Right hindlimb (tissue), 1 donor: Measurements from ENCODE around the gene GPR55.

ENCODE experiments used
- DNase-seq: peaks from one replicate; pipeline ENCODE4 v3.0.0-alpha.2; 2018

GPR55 gene

DNA sequence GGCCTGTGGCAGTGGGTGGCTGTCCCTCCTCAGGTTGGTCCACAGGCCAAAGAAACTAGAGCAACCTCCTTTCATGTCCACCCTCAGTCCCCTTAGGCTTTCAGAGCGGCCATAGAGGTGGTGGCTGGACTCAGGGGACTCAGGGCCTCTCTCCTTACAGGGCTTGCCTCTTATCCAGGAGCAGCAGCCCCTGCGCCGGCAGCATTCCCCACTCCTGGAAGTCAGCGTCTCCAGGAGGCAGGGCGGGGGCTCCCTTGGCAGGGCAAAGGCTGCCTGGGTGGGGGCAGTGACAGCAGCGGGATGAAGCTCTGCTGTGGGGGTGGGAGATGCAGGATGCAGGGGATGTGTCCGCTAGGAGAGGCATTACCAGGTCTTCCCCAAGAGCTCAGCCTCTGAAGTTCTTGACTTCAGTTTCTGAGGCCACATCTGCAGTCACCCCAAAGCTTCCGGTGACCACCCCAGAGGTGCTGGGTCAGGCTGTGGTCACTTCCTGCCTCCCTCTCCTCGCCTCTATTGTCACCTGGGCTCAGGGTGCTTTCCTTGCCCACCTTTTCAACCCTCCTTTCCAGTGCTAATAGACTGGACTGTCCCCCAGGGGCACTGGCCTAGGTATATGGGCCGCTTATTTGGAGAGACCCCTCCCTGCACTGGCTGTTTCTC, 8.6 kb upstream of the GPR55 start:
- DNase-seq = no peak

DNA sequence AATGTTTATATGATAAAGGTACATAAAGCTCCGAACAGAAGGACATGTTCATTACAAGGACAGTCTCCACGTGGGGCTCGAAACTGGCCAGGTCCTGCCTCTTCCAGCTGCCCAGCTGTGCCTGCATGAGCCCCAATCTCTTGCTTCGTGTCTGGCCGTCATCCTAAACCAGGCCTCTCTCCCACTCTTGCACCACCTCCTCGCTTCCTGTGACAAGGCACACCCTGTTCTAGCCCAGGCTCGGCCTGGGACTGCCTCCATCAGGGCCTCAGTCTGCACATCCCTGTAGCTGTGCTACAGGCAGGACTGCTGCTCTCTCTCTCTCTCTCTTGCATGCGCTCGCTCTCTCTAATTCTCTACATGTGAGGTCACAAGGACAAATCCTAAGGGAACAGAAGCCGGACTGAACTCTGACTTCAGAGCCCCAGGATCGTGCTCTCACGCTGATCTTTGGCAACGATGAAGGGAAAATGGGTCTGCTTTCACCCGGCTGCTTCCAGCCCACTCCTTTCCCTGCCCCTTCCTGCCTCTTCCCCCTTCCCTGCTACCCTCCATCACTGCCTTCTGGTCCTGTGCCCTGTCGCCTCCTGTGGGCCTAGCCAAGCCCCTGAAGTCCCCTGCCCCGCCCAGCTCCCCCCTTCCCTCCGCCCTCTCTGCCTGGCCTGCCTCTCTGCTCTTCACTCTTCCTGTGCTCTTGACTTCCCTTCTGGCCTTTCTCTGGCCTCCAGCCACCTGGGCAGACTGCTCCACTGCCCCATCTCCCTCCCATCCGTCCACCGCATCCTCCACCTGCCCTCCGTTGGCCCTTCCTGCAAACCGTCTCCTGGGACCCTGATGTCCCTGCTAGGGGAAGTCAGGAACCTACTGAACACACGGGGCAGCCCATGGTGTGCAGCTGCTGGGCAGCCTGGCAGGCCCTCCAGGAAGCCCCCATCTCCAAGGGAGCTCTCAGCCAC, 7.8 kb upstream of the GPR55 start:
- peak; percentile 70 for DNase-seq

DNA sequence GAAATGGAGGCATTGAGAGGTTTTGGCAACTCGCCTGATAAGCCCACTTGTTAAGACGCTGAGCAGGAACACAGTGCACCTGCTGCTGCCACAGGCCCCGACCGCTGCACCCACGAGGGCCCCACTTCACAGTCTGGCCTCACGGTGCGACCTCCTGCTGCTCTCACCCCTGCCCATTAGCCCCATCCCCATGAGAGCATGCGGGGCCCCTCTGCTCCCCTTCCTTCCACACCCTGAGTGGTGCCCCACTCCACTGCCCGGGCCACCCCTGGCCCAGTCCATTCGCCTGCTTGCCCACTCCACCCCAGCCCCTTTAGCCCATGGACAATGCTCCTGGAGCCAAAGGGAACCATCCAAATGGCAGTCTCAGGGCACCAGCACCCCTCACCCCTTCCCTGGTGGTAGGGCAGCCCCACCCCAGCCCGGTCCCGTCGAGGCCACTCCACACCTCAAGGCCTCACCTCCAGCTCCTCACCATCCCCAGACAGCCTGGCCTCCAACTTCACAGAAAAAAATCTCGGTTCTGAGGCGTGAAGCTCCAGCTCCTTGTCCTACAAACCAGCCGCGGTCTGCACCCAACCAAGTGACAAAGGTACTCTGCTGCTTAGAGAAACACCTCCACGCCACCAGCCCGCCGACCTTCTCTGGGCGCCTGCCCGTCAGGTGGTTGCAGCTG, 6.7 kb upstream of the GPR55 start:
- DNase-seq = no peak

DNA sequence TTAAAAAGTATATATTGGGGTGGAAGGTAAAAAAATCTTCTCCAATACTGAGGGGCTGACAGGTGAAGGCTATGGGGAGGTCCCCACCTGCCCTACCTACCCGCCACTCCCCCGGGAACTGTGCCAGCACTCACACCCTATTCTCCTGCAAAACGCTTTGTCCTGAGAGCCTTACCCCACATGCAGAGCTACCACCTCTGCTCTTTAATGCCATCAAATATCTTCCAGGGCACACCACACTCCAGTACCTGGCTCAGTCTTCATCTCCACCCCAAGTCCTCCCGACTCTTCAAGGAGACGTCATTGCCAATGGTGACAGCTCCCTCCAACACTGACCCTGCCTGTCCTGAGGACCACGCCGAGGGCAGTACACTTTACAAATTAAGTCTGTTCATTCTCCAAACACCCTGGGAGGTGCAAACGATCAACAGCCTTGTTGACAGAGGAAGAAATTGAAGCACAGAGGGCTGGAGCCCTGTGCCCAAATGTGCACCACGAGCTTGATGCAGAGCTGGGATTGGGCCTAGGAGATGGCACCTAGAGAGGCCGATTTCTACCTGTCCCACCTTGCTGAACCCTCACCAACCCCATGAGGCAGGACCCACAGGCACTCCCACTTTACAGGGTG, 6.0 kb upstream of the GPR55 start:
- no peak for DNase-seq

DNA sequence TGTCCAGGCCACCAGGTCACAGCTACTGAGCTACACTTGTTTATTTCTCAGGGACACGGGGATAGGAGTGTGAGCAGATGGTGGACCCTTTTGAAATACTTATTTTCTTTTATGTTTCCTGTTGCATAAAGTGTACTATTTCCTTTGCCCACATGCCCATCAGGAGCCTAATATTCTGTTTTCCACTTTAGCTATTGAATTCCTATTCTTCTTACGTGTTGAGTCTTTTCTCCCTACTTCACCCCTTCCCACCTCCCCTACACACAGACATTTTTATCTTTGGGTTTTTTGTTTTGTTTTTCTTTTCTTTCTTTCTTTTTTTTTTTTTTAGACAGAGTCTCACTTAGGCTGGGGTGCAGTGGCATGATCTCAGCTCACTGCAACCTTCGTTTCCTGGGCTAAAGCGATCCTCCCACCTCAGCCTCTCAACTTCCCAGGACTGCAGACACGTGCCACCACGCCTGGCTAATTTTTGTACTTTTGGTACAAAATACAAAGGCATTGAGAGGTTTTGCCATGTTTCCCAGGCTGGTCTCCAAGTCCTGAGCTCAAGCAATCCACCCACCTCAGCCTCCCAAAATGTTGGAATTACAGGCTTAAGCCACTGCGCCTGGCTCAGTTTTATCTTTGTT, 5.2 kb upstream of the GPR55 start:
- no peak for DNase-seq

DNA sequence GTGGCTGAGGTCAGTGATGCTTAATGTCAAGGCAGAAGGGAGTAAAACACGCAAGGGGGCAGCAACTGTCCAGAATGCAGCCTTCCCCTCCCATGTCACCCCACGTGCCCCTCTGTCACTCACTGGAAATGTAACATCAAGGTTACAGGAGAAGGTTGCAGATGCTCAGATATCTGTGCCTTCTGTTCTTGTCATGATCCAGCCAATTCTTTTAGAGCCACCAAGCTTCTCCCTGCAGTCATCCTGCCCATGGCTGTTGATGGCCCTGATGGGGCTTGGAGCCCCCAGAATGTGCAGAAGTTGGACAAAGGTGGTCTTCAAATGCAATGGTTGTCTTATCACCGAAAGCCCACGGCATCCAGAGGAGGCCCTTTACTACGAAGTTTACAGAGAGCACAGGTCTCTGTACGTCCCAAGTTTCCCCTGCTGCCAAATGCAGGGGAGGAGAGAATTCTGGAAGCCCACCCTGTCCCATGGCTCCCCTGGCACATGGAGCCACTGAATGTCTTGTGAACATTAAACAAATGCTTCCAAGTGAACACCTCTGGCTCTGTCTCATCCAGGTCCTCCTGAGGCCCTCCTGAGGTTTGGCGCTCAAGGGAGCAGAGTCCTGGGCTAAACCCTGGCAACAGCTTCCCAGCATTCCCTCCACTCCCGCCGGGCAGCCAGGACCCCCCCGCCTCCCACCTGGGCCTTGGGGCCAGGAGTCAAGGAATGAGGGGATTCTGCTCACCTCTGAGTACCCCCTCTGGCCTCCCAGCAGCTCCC, 4.5 kb upstream of the GPR55 start:
- DNase-seq = peak; percentile 1

DNA sequence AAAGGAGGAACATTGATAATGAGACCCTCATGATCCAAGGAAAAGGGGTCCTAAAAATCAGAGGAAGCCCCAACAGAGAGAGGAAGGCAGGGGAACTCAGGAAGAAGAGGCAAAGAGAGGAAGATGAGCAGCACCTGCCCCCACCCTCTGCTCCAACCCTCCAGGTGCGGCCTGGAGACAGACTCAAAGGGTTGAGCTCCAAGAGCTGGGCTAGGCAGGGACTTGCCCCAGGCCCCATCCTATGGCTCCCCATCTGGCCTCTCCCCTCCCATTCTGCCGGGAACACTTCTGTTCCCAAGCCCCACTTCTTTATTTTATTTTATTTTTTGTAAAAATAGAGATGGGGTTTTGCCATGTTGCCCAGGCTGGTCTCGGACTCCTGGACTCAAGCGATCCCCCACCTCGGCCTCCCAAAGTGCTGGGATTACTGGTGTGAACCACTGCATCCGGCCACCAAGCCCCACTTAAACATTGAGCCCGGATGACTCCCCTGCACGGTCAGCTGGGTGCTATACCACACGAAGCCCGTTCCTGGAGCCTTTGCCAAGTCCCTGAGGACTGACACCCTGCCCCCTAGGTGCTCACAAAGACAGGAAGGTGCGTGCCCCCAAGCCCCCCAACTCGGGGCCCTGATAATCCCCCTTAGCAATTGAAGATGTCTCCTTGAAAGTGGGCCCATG, 3.8 kb upstream of the GPR55 start:
- peak; percentile 6 for DNase-seq

DNA sequence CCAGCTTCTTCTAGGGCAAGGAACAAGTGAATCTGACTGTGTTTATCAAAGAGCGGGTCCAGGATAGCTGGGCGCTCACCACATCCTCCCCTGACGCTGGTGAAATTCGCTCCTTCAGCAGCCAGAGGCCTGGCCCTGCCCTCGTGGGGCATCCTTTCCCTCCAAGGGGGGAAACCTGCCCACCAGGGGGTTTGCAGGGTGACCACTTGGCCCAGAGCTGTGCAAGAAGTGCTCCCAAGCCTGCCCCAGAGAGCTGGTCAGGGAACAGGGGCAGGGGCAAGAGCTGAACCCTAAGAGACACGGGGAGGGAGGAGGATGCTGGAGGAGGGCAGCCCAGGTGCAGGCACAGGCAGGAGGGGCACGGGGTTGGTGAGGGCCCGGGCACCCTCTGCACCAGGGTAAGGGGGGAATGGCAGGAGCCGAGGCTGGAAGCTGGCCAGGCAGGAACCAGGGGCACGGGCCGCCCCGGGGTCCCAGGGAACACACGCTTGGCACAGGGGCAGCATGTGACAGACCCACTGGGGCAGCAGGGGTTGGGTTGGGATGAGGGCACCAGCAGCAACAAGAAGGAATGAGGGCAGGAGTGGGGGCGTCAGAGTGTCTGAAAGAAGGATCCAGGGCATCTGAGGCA, 2.8 kb upstream of the GPR55 start:
- peak; percentile 14 for DNase-seq

DNA sequence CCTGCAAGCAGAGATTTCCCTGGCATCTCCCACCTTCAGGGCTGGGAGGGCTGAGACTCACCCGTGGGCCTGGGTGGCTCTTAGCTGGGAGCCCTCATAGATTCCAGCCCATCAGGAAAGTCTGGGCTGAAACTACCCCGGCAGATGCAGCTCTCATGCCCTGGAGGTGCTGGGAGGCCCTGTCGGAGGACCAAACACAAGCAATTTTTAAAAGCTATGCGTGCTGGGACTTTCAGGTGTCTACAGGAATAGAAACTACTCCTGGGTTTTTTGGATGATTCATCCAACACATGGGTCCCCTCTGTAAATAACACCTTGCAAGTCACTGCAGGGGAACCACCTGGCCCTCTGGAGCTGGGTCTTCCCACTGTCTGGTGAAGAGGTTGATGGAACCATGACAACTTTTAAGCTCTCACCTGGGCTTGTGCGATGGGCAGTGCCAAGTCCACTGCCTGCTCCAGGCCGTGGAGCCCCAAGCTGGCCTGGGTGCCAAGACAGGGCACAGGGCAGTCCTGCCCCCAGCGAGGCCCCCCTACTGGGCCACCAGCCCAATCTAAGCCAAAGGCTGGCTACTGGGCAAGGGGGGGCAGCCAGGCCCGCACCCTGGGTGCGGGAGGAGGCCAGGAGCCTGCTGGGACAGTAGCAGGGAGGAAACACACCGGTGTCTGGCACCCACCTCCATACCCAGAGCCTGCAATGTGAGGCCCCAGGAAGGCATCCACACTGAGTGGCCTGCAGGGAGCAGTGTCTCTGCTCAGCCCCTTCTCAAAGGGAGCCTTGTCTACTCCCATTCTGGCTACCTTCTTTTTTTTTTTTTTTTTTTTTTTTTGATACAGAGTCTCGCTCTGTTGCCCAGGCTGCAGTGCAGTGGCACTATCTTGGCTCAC, 1.1 kb upstream of the GPR55 start:
- peak; percentile 11 for DNase-seq

DNA sequence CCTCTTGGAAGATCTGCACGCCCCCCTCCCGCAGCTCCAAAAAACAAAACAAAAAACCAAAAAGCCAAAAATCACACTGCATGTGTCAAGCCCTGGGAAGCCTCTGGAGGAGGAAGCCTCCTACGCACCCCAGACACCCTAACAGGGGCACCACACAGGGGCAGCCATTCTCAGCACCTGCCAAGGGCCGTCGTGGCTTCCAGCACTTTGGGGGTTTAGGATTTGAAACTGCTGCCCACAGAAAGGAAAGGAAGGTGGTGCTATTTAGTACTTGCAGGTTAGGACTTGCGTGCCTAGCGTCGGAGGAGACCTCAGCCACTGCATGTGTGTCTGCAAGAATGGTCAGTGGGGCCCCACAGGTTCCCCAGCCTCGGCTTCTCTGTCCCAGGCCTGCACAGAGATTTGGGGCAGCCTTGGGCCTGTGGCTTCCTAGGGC, 419 bp upstream of the GPR55 start:
- DNase-seq = peak; percentile 7

DNA sequence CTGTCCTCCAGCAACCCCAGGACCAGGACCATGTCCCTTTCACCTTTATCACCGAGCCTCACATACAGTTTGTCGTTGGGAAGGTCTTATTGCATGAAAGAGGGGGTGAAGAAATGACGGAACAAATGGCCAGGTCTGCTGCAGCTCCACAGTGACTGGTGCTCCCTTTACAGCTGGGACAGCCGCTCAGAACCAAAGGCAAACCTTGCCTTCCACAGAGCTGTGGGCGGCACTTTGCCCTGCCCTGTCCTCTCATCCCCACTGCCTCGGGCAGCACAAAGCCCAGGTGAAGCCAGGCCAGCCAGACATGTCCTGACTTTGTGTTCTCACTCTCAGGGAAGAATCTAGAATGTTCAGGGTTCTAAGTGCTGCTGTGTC, 961 bp downstream of the GPR55 start:
- DNase-seq = no peak

DNA sequence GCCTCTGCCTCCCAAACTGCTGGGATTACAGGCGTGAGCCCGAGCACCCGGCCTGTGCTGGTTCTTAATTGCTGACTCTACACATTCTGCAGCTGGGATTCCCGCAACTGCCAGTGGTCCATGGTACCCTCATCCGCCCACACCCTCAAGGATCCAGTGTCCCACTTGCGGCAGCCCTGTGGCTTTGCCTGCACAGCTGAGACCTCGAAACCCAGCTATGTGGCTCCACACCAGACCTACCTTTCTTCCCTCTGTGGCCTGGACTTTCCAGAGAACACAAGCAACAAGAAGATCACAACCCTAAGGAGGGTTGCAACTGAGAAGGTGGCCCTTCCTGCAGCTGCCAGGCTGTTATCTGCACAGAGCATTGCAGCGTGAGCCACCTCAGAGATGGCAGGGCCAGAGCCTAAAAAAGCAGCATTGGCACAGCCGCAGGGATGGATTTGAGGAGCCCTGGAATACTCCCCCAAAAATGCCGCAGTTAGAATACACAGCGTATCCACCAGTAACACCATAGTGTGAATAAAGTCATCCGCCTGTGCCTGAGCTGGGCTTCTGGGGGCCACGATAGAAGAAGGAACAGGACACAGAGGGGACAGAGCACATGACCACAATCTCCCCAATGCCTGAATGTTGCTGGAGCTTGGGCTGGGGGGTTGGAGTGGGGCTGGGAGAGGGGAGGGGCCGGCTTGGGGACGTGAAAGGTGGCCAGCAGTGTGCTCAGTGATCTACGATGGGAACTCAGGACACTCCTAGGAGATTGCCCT, 1.9 kb downstream of the GPR55 start:
- peak; percentile 7 for DNase-seq

DNA sequence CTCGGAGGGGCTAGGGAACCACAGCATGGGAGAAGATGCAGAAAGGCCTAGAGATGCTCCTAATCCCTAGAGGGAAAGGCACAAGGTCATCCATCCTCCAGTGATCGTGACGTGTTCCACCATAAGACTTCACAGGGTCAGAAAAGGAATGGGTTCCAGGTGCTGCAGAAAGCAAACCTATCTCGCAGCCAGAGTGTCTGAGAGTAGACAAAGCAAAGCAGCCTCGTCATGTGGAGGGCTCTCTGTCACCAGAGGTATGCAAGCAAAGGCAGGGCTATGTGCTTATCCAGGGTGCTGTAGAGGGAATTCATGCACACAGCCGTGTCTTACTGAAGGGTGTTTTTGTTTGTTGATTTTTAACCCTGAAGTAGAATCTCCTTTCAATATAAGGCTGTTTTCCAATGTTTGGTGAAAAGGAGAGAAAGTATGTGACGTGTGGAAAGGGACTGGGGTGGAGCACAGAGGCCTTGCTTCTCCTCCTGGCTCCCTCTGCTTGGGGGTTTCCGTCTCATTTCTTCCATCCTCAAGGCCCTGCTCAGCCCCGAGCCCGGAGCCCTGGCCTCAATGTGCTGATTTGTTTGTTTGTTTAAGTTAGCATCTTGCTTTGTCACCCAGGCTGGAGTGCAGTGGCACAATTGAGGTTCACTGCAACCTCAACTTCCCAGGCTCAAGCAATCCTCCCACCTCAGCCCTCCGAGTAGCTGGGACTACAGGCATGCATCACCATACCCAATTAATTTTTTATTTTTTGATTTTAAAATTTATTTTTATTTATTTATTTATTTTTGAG, 3.0 kb downstream of the GPR55 start:
- DNase-seq = no peak

DNA sequence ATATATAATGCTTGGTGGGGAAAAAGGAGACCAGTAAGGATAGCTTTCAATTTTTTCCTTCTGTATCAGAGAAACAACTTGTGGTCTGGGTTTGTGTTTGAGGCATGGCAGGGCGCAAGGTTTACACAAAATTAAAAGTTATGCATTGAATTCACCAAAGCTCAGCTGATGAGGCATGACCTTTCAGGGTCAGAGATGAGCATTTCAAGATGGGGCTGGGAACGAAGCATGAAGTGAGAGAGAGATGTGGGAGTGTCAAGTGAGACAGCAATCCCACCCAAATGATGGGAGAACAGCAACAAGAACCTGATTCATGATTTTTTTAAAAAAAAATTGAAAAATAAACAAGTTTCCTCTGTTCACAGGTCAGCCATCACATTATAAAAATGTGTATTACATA, 4.9 kb downstream of the GPR55 start:
- DNase-seq = no peak

DNA sequence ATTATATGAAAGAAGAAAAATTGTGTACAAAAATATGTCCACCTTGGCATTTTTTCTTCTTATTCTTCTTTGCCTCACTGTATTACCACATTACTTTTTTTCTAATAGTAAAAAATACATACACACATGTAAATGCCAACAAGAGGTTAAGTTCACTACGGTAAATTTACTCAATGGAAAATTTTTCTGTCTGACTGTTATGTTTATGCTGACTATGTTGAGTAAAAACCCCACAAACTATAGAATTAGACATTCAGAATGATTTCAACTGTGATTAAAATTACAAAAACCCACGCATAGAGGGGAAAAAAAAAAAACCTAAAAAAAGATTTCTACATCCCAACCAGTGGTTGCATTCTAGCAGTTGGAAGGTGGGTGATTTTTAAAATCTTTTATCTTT, 5.4 kb downstream of the GPR55 start:
- DNase-seq = no peak

DNA sequence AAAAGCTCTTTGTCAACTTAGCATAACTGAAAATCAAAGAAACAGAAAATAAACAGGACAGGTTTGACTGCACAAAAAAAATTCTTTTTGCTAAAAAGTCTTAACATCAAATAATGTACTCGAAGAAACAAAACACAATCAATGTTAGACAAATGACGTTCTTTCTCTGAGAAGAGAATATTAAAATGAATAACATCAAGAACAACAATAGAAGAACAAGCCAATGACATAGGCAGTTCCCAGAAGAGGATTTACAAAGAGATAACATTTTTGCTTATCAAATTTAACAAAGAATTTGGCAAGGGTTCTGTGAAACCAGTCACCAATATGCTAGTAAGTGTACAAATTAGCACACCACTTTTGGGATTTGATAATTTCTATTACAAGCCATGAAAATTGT, 5.8 kb downstream of the GPR55 start:
- DNase-seq = no peak

DNA sequence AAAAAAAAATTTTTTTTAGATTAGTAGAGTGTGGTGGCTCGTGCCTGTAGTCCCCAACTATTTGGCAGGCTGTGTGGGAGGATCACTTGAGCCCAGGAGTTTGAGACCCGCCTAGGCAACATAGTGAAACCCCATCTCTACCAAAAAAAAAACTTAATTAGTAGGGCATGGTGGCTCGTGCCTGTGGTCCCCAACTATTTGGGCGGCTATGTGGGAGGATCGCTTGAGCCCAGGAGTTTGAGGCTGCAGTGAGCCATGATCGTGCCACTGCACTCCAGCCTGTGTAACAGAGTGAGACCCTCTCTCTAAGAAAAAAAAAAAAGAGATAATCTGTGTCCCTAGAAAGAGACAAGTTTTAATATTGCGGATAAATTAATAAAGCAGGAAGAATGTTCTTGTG, 8.8 kb downstream of the GPR55 start:
- DNase-seq = no peak

DNA sequence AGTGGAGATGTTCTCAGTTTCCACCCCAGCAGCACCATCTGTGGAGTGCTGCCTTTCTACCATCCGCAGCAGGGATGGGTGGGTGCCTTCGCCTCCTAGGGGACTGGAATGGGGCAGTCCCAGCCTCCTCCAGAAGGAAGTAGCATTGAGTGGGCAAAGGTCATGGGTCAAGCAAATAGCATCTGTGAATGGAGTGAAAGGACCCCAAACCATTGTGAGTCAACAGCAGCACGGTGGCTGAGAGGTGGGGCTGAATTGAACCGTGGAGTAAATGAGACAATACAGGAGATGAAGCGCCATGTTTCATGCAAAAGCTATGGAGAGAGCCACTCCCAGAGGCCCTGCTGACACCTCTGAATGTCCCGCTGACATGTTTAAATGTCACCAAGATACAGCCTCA, 9.7 kb downstream of the GPR55 start:
- DNase-seq = no peak
